ENCODE results near the gene MYO3B. TPM values are rescaled to one million over a fixed set of nuclear protein-coding genes. Genes with fewer than 3 reads are reported as not detected.
A peak's percentile ranks its signal among the peaks of the same experiment; 100 is the strongest.
"Not testable (repeated sequence)": the region's sequence is repeated elsewhere in the genome, so short reads cannot be mapped to it uniquely, and the experiment has no call there.

MYO3B gene
- polyA plus RNA-seq, 5 donors: 2.3 to 3.8 (median 3.1) TPM

DNA sequence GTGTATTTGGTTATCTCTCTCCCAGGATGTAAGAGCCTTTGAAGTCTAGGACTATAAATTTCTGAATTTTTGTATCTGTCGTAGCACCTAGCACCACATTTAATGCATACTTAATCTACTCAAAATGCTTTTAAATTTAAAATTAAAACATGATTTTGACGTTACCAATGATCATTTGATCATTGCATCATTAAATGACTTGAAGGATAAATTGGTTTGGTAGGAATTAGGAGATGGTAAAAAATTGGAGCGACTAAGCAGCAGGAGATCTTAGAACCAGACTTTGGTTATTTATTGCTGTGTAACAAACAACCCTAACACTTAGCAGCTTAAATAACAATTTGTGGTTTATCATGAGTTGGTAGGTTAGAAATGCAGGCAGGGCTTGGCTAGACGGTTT lies 84.9 kb downstream of the MYO3B start:
- no peak for DNase-seq

DNA sequence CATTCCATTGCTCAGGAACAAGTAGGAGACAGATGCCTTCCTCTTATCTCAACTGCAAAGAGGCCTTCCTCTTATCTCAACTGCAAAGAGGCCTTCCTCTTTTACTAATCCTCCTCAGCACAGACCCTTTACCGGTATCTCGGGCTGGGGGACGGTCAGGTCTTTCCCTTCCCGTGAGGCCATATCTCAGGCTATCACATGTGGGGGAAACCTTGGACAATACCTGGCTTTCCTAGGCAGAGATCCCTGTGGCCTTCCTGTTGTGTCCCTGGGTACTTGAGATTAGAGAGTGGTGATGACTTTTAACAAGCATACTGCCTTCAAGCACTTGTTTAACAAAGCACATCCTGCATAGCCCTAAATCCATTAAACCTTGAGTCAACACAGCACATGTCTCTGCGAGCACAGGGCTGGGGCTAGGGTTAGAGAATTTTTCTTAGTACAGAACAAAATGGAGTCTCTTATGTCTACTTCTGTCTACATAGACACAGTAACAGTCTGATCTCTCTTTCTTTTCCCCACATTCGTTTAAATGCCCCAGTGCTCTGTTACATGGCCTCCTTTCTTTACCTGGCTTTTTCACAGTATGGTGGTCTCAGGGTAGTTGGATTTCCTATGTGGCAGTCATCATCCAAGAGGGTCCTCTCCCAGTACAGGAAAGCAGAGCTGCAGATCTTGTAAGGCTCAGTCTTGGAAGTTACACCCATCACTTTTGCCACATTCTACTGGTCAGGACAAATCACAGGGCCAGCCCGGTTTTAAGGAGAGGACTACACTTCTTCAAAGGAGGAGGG lies 86.0 kb downstream of the MYO3B start:
- DNase-seq: not testable (repeated sequence)

DNA sequence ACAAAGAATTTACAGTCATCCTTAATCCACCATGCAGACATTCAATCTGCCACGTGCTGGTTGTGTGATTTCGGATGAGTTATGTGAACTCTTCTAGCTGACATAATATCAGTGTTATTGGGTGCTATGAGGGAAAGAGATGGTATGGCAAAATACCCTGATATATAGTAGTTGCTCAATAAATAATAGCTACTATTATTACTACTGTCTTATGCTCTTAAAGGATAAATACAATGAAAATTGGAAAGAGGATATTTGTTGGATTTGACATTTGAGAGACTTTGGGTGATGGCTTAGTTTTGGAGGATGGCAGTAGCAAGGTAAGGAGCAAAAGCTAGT lies 86.5 kb downstream of the MYO3B start:
- no peak for DNase-seq

DNA sequence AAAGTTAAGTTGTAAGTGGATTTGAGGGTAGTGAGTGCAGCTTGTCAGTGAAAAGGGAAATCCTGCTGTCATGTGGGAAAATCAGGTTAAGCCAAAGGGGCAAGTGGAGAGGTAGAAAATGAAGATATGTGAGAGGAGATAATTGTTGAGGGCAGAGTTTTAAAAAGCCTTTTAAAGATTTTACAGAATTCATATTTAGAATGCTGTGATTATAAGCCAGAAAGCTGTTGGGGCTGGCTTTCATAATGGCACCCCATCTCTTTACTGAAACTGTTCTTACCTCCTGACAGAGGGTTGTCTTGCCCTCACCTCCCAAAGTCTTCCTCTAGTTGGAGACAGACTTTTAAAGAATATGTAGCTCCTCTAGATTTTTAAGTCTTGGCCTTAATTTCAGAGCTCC lies 86.9 kb downstream of the MYO3B start:
- DNase-seq: no peak

DNA sequence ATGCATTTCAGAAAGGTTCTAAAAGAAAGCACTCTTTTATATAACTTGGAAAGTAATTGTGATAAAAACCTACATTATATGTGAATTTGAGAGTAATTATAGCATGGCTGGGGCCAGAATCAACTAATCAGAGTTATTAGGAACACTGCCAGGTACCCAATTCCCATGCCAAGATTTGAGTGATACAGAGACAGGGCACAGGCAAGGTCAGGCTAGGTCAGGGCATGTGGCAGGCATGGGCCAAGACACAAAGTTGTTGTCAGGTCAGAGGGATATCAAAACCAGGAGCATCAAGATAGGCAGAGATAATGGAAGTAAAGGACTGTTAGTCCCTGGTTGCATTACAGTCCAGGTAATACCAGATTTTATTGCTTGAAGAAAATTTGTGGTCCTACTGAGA lies 87.4 kb downstream of the MYO3B start:
- DNase-seq: no peak

DNA sequence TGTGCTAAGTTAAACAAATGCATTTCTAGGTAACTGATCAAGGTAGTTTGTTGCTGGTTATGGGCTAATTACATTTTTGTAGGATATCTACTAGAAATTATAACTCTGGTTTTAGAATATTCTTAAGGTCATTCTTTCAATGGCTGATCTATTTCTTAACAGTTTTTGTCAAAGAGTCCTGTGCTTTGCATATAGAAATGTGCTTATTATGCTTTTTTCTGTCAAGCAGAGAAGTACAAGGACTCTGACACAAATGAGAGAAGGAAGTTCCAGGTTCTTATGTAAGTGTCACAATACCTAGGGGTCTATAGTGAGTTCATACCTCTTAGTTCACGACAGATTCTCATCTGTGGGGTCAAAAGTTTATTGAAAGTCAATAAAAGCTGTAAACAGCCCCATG lies 88.4 kb downstream of the MYO3B start:
- DNase-seq: no peak

DNA sequence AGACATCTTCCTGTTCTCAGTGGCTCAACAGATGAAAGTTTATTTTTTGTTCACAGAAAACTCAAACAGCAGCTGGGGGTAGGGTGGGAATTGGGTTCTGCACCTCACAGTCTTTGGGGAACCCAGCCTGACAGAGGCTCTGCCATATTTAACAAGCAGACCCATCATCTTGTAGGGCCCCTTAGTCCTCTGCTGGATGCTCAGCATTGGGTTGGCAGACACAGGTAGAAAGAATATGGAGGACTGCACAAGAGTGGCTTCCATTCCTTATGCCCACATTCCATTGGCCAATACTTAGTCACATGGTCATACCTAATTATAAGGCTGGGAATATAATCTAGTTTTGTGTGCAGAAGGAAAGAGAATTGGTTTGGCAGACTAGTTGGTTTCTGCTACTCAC lies 89.1 kb downstream of the MYO3B start:
- DNase-seq: no peak

DNA sequence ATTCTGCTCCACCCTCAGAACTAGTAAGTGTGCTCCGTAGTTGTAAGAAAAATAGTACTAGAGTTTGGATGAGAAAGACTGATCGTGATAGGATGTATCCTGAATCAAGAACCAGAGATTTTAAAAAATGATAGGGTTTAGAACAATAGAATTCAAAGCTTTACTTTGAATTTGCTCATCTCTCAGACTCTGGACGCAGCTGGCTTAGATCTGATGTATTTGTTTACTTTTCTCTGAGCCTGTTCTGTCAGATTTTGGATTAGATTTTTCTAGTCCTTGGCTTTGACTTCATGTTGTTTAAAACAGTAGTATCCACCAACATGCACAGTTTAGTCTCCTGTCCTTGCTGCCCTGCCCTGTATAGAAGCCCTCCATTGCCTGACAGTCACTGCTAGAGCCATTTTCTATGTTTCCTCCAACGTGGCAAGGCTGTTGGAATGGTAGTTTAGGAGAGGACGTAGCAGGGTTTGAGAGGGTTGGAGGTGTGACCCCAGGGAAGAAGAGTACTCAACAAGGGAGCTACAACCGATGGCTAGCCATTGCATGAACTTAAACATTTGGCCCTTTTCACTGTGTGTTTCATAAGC lies 92.4 kb downstream of the MYO3B start:
- DNase-seq: no peak

DNA sequence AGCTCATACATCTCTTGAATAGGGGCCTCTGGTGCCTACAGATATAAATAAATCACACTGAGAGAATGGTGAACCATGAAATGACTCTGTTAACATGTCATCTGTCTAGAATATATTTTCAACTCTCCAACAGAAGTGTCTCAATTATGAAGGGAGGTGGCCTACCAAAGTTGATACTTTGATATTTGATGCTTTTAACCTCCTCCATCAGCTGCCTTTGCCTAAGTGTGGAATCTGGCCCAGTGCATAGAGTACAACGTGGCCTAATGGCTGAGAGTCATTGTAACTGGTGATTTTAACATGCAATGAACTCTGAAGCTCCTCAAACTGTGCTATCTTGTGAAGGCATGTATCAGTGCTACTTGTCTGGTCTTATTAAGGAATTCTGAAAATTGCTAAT lies 93.4 kb downstream of the MYO3B start:
- peak in 1 of 2 donors; percentile 6 for DNase-seq

DNA sequence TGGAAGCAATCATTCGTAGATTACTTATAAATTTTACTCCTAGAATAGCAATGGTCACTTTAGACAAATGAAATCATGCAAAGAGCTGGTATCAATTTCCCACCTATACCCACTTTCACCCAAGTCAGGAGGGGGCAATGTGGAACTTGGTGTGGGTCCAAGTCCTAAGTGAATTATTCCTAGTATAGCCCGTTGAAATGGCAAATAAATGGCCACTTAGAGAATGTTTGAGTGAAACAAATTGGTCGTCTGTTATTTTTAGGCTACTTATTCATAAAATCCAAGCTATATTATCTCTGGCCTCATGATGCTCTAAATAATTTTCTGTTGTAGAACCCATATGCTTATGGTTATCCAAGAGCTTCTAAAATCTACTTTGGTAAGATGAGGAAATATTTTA lies 98.1 kb downstream of the MYO3B start:
- DNase-seq: no peak

DNA sequence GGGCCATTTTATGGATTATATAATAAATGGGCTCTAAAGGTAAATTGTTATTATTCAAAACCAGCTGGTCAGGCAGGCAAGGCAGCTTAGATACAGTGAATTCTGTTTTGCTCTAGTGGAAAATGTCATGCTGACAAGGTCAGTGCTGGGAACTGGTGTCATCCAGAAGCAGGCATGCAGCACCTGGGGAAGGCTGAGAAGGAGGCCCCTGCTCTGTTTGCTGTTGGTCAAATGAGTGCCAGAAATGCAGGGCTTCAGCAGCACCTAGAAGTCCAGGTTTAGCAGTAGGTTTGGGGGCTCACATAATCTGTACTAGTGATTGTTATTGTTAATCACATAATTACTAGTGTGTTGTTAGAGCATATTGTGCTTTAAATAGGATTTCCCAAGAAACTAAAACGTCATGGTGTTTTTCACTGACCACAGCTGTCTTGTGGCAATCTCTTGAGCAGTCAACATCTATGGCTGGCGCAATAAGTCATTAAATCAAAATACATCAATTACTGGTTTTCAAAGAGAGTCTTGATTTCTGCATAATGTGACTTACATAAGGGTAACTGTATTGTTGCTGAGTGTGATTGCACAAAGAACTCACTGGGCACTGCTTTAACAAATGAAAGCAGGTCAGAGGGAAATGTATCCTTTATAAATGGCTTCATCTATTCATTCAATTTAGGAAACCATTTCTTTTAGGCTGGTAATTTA lies 99.1 kb downstream of the MYO3B start:
- peak in 1 of 2 donors; percentile 6 for DNase-seq

DNA sequence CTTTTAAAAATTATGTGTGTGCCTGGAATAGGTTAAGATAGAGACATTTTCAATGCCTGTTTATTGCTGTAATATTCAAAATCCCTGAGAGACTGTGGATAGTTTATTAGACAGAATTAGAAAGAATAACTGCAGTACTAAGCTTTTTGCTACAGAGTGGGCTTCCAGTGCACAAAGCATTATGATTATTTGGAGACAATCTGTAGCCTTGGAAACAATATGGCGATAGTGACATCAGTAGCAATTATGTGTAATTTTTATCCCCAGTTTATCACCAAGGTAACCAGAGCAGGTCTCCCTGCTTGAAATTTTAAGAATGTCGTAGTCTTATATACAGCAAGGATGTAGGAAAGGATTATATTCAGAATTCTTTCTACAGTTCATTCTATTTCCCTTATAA lies 100.0 kb downstream of the MYO3B start:
- DNase-seq: no peak

DNA sequence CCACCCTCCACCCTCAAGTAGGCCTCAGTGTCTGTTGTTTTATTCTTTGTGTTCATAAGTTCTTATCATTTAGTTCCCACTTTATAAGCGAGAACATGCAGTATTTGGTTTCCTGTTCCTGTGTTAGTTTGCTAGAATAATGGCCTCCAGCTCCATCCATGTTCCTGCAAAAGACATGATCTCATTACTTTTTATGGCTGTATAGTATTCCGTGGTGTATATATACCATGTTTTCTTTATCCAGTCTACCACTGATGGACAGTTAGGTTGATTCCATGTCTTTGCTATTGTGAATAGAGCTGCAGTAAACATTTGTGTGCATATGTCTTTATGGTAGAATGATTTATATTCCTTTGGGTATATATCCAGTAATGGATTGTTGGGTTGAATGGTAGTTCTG lies 101.7 kb downstream of the MYO3B start:
- not testable (repeated sequence) for DNase-seq

DNA sequence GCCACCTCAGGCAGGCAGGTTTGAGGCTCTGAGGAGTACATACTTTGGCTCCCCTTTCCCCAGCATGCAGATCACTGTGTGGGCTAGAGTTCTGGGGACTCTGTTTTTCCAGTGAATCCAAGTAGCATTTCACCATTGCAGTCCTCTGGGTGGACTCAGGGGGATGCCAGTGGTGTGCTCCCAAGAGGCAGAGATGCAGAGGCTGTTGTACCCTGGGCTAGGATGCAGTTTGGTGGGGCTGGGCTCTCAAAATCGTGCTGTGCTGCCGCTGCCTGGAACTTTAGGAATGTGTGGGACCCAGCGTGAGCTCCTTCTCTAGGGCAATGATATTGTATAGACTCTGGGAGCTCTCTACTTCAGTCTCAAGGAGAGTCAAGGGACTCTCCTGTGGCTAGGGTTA lies 104.9 kb downstream of the MYO3B start:
- no peak for DNase-seq

DNA sequence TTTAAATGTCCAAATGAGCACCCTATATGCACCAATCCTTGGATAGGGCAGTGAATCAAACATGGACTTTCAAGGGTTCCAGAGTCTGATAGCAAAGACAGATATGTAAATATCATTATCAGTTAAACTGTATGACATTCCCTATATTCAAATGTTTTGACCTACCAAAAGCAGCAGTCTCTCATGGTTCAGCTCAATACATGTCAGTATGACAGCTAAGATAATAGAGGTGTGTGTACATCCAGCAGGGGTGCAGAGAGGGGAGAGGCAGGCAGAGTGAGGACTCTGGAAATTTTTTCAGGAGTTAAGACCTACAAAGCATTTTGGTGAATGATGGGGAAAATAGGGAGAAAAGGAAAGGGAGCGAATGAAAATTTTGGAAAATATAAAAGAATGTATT lies 106.3 kb downstream of the MYO3B start:
- DNase-seq: no peak

DNA sequence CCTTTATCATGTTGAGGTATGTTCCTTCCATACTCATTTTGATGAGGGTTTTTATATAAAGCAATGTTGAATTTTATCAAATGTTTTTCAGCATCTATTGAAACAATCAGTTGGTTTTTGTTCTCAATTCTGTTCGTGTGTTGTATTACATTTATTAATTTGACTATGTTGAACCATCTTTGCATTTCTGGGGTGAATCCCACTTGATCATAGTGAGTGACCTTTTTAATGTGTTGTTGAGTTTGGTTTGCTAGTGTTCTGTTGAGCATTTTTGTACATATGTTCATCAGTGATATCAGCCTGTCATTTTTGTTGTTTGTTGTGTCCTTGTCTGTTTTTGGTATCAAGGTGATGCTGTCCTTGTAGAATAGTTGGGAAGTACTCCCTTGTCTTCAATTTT lies 110.9 kb downstream of the MYO3B start:
- DNase-seq: no peak

DNA sequence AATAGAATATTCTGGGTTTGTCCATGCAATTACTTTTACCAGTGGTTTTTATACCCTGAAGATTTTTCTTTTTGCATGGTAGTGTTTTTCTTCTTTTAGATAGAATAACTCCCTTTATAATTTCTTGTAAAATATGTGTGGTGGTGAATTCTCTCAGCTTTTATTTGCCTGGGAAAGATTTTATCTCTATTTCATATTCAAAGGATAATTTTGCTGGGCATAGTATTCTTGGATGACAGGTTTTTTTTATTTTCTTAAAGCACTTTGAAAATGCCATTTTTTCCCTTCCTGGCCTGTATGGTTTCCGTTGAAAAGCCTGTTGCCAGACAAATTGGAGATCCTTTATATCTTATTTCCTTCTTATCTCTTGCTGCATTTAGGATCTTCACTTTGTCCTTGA lies 113.5 kb downstream of the MYO3B start:
- no peak for DNase-seq

DNA sequence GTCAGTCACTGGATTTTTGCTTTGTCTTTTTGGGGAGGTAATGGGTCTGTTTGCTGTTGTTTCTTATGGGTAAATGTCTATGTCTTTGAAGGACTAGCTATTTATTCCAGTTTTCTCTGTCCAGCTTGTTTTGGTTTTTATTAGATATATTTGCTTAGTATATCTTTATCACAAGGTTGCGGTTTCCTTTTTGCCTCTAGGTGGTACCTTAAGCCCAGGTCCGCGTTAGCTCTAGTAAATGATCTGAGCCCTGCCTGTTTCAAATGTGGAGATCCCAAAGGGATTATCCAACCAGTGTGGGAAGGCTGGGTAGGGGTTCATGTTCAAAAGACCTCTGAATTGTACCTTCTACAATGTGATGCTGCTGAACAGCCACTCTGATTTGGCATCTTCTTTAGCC lies 114.5 kb downstream of the MYO3B start:
- DNase-seq: no peak

DNA sequence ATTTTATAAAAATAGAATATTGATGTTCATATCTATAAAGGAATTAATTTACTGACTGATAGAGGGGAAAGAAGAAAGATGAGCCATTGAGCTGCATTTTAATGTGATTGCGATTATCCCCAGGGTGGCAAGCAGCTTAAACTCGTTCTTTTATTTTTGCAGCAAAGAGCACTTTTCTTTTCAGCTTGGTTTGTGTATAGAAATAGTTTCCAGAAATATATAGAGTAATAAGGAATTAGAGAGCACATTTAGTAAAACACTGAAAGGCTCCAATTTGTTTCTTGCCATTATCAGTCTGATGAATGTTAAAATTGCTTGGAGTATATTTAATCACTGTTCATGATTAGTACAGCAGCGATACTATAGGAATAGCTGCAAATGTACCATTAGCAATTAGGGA lies 119.5 kb downstream of the MYO3B start:
- no peak for DNase-seq

DNA sequence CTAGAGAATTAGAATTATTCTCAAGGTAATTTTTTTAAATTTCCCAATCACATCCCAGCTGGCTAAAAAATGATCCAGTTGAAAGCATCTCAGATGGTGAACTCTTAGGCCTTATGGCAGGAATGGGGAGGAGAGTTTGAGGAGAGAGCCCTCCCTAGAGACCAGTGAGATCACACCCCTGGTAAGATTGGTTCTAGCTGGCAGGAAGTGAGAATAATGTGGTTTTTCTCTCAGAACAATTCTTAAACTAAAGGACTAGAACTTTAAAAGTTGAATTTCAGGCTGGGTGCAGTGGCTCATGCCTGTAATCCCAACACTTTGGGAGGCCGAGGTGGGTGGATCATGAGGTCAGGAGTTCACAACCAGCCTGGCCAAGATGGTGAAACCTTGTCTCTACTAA lies 120.2 kb downstream of the MYO3B start:
- DNase-seq: no peak

DNA sequence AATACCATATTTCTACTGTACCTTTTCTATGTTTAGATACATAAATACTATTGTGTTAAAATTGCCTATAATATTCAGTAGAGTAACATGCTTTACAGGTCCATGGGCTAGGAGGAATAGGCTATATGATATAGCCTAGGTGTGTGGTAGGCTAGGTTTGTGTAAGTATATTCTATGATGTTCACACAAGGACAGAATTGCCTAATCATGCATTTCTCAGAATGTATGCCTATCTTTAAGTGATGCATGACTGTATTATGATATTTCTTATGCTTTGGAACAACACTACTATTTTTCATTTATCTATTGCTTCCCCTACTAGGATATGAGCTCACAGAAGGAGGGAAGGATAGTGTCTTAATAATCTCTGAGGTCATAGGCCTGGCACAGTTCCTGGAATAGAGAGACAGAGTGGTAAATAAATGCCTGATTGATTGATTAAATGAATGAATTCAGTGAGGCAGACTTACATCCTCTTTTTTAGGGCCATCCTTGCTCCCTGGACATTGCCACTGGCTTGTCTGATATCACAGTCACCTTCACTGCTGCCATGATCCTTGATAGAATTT lies 121.0 kb downstream of the MYO3B start:
- no peak for DNase-seq

DNA sequence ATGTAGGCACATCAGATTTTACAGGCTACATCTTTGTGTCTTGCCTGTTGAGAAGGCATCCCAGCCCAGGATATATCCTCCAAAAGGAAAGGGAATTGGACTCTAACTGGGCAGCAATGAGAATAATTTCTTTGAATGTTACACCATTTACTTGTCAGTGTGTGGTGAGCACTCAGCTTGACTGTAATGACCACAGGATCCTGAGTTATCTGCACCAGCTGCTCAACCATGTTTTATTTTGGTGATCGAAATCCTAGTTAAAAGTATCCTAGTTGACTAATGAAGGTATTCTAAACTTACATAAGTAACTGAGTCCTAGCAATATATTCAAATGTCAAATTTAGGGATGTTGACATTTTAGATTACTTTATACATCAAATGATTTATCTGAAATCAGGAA lies 123.0 kb downstream of the MYO3B start:
- DNase-seq: no peak

DNA sequence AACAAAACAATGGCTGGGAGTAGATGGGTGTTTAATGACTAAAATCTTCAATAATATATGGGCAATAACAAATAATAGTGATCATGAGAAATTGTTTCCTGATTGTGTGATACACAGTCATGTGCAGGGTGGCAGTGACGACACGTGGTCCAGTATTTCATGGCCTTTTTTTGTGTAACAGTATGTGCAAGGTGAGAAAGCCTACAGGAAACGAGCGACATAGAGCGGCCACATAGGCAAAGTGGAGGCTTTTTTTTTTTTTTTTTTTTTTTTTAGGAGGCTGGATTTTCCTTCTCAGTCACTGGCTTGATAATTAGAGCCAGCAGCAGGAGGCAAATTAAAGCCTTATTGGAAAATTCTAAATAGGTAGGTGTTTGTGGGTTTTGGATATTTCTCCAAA lies 123.7 kb downstream of the MYO3B start:
- DNase-seq: no peak
